PFSK-1 (cell line): ENCODE results near the gene DGKB.

Experiments
- SIN3A ChIP-seq: IDR thresholded peaks from 2 replicates; pipeline ENCODE4 v1.6.1; 2012; ENCODE audit warnings: mild to moderate bottlenecking, low read length, moderate library complexity, borderline replicate concordance; ENCODE audit not compliant: insufficient read depth
- TAF1 ChIP-seq: IDR thresholded peaks from 2 replicates; pipeline ENCODE4 v1.6.1; 2012; ENCODE audit warnings: low read length, control low read depth, borderline replicate concordance; ENCODE audit not compliant: insufficient read depth
- TF ChIP-seq, protein P1 (sequence below), 2 experiments: IDR thresholded peaks; 2 replicates each; pipeline versions ENCODE4 v1.6.1 to v1.8.0; 2011 to 2012; ENCODE audit warnings: low read depth in 2 of 2, low read length in 2 of 2, control low read depth in 1 of 2, inconsistent platforms in 1 of 2, mild to moderate bottlenecking in 1 of 2, moderate library complexity in 1 of 2; ENCODE audit not compliant: insufficient read depth in 1 of 2

DNA sequence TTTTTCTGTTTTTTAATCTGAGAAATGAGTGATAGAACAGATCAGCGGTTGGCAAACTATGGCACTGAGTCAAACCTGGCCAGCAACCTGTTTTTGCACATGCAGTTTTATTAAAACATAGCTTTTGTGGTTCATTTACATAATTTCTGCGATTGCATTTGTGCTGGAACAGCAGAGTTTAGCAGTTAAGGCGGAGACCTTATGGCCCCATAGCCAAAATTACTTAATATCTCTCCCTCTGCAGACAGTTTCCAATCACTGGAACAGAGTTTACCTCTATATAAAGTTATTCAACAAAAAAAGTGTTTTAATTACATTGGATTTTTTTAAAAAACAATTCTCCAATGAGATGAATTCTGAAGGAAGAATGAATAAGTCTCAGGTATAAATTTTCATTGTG, 212.1 kb downstream of the DGKB start:
- TF ChIP-seq TAF1 (no peak), SIN3A (no peak)
- TF ChIP-seq, protein P1, sequence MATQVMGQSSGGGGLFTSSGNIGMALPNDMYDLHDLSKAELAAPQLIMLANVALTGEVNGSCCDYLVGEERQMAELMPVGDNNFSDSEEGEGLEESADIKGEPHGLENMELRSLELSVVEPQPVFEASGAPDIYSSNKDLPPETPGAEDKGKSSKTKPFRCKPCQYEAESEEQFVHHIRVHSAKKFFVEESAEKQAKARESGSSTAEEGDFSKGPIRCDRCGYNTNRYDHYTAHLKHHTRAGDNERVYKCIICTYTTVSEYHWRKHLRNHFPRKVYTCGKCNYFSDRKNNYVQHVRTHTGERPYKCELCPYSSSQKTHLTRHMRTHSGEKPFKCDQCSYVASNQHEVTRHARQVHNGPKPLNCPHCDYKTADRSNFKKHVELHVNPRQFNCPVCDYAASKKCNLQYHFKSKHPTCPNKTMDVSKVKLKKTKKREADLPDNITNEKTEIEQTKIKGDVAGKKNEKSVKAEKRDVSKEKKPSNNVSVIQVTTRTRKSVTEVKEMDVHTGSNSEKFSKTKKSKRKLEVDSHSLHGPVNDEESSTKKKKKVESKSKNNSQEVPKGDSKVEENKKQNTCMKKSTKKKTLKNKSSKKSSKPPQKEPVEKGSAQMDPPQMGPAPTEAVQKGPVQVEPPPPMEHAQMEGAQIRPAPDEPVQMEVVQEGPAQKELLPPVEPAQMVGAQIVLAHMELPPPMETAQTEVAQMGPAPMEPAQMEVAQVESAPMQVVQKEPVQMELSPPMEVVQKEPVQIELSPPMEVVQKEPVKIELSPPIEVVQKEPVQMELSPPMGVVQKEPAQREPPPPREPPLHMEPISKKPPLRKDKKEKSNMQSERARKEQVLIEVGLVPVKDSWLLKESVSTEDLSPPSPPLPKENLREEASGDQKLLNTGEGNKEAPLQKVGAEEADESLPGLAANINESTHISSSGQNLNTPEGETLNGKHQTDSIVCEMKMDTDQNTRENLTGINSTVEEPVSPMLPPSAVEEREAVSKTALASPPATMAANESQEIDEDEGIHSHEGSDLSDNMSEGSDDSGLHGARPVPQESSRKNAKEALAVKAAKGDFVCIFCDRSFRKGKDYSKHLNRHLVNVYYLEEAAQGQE (IDR thresholded peaks at IDR 0.05; ENCODE audit: insufficient read depth in 1 of 2, low read depth in 2 of 2, low read length in 2 of 2), result no peak
